Glutamatergic neuron (in vitro differentiated cells): ENCODE measurements around the gene METTL27. TPM values are rescaled to one million over a fixed set of nuclear protein-coding genes. Genes with fewer than 3 reads are reported as not detected.

Experiments
- DNase-seq: peaks from one replicate; pipeline ENCODE4 v3.0.0; 2022
- H3K27ac Mint-ChIP-seq: one replicate; pipeline ENCODE4 v1.8.0; 2020; ENCODE audit warnings: mild to moderate bottlenecking, mixed read lengths, inconsistent platforms; ENCODE audit not compliant: unreplicated experiment
- H3K27me3 Mint-ChIP-seq: one replicate; pipeline ENCODE4 v1.8.0; 2020; ENCODE audit warnings: mild to moderate bottlenecking, moderate library complexity, mixed read lengths, inconsistent platforms; ENCODE audit not compliant: unreplicated experiment
- H3K36me3 Mint-ChIP-seq: one replicate; pipeline ENCODE4 v1.8.0; 2020; ENCODE audit warnings: mild to moderate bottlenecking, mixed read lengths, inconsistent platforms; ENCODE audit not compliant: unreplicated experiment
- H3K4me1 Mint-ChIP-seq: one replicate; pipeline ENCODE4 v1.8.0; 2020; ENCODE audit warnings: mild to moderate bottlenecking, low read depth, mixed read lengths, inconsistent platforms; ENCODE audit not compliant: unreplicated experiment
- H3K4me3 Mint-ChIP-seq: one replicate; pipeline ENCODE4 v1.8.0; 2020; ENCODE audit warnings: mild to moderate bottlenecking, mixed read lengths, inconsistent platforms; ENCODE audit not compliant: unreplicated experiment
- H3K9me3 Mint-ChIP-seq: one replicate; pipeline ENCODE4 v1.8.0; 2020; ENCODE audit warnings: mild to moderate bottlenecking, moderate library complexity, mixed read lengths, inconsistent platforms; ENCODE audit not compliant: unreplicated experiment
- CTCF ChIP-seq: fragments of 200-600 bp; sonication (generic); IDR thresholded peaks from one replicate; pipeline ENCODE4 v1.5.0; 2021; ENCODE audit not compliant: partially characterized antibody, unreplicated experiment
- total RNA-seq: library from RNA; stranded (reverse); fragmentation: NEBNext Ultra II Directional; extraction: Animal tissue kit (Norgen Biotek cat#: 25700); gene quantifications from one replicate; pipeline ENCODE4 v1.2.1, GENCODE V29; 2021; ENCODE audit not compliant: unreplicated experiment

The METTL27 gene
- total RNA-seq, 1 donor from 2014 or later: 2.9 TPM

DNA sequence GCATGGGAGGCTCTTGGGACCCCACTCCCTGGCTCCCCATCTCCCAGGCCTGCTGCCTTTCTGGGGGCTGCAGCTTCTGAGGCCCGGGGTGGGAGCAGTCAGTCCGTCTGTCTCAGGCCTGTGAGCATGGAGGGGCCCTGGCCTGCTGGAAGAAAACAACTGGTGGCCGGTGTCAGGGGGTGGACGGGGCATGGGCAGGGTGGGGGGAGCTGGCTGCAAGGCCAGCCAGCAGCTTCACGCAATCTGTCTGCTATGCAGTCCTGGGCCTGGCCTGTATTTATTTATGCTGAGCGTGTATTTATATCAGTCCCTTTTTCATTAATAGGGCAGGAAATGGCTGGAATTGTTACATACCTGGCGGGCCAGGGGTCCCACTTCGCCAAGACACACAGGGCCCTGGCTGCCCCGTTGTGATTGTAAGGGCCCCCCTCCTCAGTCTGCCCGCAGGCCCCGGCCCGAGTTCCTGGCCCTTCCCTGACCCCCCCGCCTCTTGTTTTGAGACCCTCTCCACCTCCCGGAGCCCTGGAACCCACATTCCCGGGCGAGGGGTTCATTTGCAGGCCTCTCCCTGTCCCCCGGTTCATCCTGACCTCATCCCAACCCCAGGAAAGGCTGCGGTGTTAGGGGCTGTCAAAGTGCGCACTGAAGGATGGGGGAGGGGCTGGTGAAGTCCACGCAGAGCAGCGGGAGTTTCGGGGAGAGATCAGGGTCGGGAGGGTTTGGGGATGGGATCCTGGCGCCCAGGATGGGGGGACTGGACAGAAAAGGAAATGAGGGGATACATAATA is 26.9 kb upstream of the METTL27 start:
- no peak for TF ChIP-seq CTCF
- Mint-ChIP-seq H3K4me3 (no peak overlapping the region), H3K27me3 (peaks cover 2% of the 10 kb centered on the region), H3K9me3 (peaks cover 2% of the 10 kb centered on the region), H3K36me3 (no peaks in the 10 kb centered on the region), H3K4me1 (peaks cover 6% of the 10 kb centered on the region), H3K27ac (no peak overlapping the region)
- no peak for DNase-seq

DNA sequence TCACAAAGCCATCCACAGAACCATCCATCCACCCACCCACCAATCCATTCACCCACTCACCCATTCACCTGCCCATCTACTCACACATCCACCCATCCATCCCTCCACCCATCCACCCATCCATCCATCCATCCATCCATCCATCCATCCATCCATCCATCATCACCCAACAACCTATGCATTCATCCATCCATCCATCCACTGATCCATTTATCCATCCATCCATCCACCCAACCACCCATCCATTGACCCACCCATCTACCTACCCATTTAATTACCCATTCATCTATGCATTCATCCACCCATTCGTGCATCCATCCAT is 24.1 kb upstream of the METTL27 start:
- H3K4me1 Mint-ChIP-seq: peaks cover 6% of the 10 kb centered on the region
- no peak overlapping the region for H3K27ac Mint-ChIP-seq
- DNase-seq: no peak
- no peak for TF ChIP-seq CTCF
- H3K27me3 Mint-ChIP-seq: peaks cover 2% of the 10 kb centered on the region
- H3K36me3 Mint-ChIP-seq: no peaks in the 10 kb centered on the region
- peaks cover 2% of the 10 kb centered on the region for H3K9me3 Mint-ChIP-seq
- H3K4me3 Mint-ChIP-seq: no peak overlapping the region

- Mint-ChIP-seq H3K9me3 (peaks cover 2% of the 10 kb centered on the region), H3K27me3 (peaks cover 2% of the 10 kb centered on the region), H3K4me1 (peaks cover 6% of the 10 kb centered on the region), H3K27ac (no peak overlapping the region), H3K4me3 (peak overlapping the region; percentile 36), H3K36me3 (no peaks in the 10 kb centered on the region)
- DNase-seq: peak; percentile 39
- peak; percentile 20 for TF ChIP-seq CTCF
These were observed 23.6 kb upstream of the METTL27 start for GRCh38 chr7:73865738-73866445.

- Mint-ChIP-seq H3K27me3 (peaks cover 2% of the 10 kb centered on the region), H3K27ac (no peak overlapping the region), H3K4me3 (no peak overlapping the region), H3K36me3 (no peaks in the 10 kb centered on the region), H3K9me3 (peaks cover 2% of the 10 kb centered on the region), H3K4me1 (peaks cover 6% of the 10 kb centered on the region)
- DNase-seq: no peak
- TF ChIP-seq CTCF: no peak
These were observed 22.8 kb upstream of the METTL27 start for GRCh38 chr7:73864981-73865711.
